Prostate gland (tissue), 2 donors: ENCODE data around the gene XRCC4. TPM values are rescaled to one million over a fixed set of nuclear protein-coding genes. Genes with fewer than 3 reads are reported as not detected.

Experiments
- DNase-seq: peaks from one replicate; pipeline ENCODE4 v3.0.0-alpha.2; 2019; ENCODE audit warnings: low spot score
- H3K27ac ChIP-seq, 2 donors: fragments of 200-600 bp; sonication (generic); 2 replicates each; pipeline ENCODE4 v1.5.1; 2017 to 2019
- H3K27me3 ChIP-seq: fragments of 200-600 bp; sonication (generic); replicated peaks from 2 replicates; pipeline ENCODE4 v1.5.1; 2019; ENCODE audit not compliant: insufficient read depth
- H3K36me3 ChIP-seq, 2 donors: fragments of 200-600 bp; sonication (generic); 1 replicate in 1 of 2; 2 replicates in 1 of 2; pipeline versions ENCODE4 v1.5.1 to v1.8.1; 2017 to 2019
- H3K4me1 ChIP-seq: fragments of 200-600 bp; sonication (generic); replicated peaks from 2 replicates; pipeline ENCODE4 v1.5.1; 2019
- H3K4me3 ChIP-seq, 2 donors: fragments of 200-600 bp; sonication (generic); 2 replicates each; pipeline ENCODE4 v1.5.1; 2017 to 2019
- H3K9me3 ChIP-seq: fragments of 200-600 bp; sonication (generic); 2 replicates; pipeline ENCODE4 v1.5.1; 2017
- POLR2A ChIP-seq: fragments of 450-650 bp; IDR thresholded peaks from one replicate; pipeline ENCODE4 v1.6.1; 2016; ENCODE audit warnings: antibody characterized with exemption, mild to moderate bottlenecking
- POLR2AphosphoS5 ChIP-seq: sonication (generic); formaldehyde crosslinking; IDR thresholded peaks from one replicate; pipeline ENCODE4 v1.6.1; 2017; ENCODE audit warnings: antibody characterized with exemption
- WGBS: methylation state at CpG from one replicate; pipeline ENCODE4 v1.1.5; 2018; 5-methylcytosine and 5-hydroxymethylcytosine counted together
- intact Hi-C: fragments of 100-400 bp; cut with DNase I; formaldehyde crosslinking; loops from one replicate; pipeline ENCODE4 v1.14.2; 2022
- total RNA-seq, 2 donors: library from RNA; depleted of rRNA; stranded (reverse); fragments of >200 nt; gene quantifications; one replicate each; pipeline ENCODE4 v1.1.0, GENCODE V29; 2016
- TF ChIP-seq, protein P1 (sequence below), 4 experiments: fragments of 200-600 bp in 2 of 4; fragments of 450-650 bp in 2 of 4; sonication (generic) in 2 of 4; IDR thresholded peaks; 1 replicate in 3 of 4; 2 replicates in 1 of 4; pipeline ENCODE4 v1.5.1; 2016 to 2019; ENCODE audit warnings: antibody characterized with exemption in 4 of 4, mild to moderate bottlenecking in 2 of 4, moderate library complexity in 2 of 4

XRCC4 gene
- total RNA-seq, 2 donors from 2014 or later: 7.3 to 11.4 TPM

DNA sequence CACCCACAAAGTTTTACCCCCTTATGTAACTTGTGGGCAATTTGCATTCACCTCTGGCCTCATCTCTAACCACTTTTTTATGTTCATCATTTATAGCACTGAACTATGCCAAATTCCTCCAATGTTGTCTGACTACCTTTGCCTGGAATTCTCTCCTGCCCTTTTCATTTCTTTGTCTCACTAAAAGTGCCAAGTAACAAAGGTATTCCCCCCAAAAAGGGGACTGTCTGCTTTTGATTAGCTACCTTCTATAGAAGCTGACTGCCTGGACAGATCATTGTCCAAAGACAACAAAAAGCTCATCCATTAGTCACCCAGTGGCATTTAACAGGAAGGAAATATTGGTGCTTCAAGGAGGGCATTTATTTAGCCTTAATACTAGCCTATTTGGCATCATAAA, 204.3 kb downstream of the XRCC4 start:
- Histone ChIP-seq H3K36me3 (no peaks in the 10 kb centered on the region), H3K4me1 (no peaks in the 10 kb centered on the region), H3K27me3 (no peaks in the 10 kb centered on the region), H3K4me3 (no peak overlapping the region), H3K27ac (no peak overlapping the region), H3K9me3 (no peaks in the 10 kb centered on the region)
- intact Hi-C loops: no loop called here
- TF ChIP-seq POLR2A: no peak
- TF ChIP-seq POLR2AphosphoS5: no peak
- TF ChIP-seq, protein P1, sequence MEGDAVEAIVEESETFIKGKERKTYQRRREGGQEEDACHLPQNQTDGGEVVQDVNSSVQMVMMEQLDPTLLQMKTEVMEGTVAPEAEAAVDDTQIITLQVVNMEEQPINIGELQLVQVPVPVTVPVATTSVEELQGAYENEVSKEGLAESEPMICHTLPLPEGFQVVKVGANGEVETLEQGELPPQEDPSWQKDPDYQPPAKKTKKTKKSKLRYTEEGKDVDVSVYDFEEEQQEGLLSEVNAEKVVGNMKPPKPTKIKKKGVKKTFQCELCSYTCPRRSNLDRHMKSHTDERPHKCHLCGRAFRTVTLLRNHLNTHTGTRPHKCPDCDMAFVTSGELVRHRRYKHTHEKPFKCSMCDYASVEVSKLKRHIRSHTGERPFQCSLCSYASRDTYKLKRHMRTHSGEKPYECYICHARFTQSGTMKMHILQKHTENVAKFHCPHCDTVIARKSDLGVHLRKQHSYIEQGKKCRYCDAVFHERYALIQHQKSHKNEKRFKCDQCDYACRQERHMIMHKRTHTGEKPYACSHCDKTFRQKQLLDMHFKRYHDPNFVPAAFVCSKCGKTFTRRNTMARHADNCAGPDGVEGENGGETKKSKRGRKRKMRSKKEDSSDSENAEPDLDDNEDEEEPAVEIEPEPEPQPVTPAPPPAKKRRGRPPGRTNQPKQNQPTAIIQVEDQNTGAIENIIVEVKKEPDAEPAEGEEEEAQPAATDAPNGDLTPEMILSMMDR (IDR thresholded peaks at IDR 0.05): no peak
- no peak for DNase-seq

DNA sequence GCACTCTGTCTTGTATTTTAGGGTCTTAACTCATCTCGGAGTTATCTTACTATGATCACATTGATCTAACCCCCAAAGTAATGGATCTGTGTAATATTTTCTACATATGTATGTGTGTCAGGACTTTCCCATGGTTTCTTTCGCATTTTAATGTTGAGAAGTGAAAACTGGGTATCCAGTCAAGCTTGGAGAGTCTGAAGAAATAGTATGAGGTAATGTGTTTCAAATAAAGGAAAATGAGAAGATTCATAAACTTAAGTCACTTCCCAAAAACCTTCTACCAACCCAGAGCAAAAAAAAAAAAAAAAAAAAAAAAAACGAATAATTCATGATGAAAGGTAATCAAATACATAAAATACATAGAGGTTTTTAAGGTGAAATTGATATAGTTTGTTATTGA, 206.4 kb downstream of the XRCC4 start:
- TF ChIP-seq POLR2A (no peak), POLR2AphosphoS5 (no peak)
- TF ChIP-seq, protein P1 (IDR thresholded peaks at IDR 0.05): no peak
- Histone ChIP-seq H3K36me3 (no peaks in the 10 kb centered on the region), H3K27ac (no peak overlapping the region), H3K4me3 (no peak overlapping the region), H3K27me3 (no peaks in the 10 kb centered on the region), H3K4me1 (no peaks in the 10 kb centered on the region), H3K9me3 (no peaks in the 10 kb centered on the region)
- 86% methylated on average over 3 of the region's 3 CpGs for WGBS
- intact Hi-C loops: no loop called here
- DNase-seq: no peak

DNA sequence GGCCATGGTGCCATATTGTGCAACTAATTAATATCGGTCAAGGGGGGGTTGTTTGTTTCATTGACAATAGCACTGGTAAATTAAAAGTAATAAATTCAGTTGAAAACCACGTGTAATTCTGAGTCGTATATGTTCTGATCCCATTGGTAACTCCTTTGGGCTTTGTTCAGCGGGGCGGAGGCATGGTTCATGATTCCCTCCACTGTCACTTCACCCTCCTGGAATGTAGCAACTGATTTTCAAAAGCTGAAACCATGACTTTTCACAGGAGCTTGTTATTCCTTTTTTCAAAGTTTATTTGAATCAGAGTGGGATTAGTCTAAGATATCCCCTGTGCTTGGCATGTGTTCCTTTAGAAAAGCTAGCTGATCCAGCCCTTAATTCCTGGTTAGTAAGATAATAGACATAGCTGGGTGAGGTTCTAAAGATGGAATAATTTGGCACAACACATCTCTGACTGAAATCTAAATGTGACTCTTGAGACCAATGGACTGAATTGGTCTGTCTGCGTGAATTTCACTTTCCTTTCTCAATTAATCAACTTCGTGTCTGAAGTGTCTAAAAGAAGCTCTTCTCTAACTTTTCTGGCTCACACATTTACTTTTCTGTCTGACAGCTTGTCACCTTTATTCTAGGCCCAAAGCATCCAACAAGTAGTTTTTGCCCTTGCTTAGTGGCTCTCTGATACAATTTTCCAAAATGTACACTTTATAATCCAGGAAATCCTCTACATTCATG, 208.5 kb downstream of the XRCC4 start:
- no peak for DNase-seq
- WGBS: 93% methylated on average over 7 of the region's 7 CpGs
- intact Hi-C loops: no loop called here
- Histone ChIP-seq H3K9me3 (no peaks in the 10 kb centered on the region), H3K36me3 (no peaks in the 10 kb centered on the region), H3K4me1 (no peaks in the 10 kb centered on the region), H3K27ac (no peak overlapping the region), H3K27me3 (no peaks in the 10 kb centered on the region), H3K4me3 (no peak overlapping the region)
- TF ChIP-seq POLR2A: no peak
- TF ChIP-seq POLR2AphosphoS5: no peak
- TF ChIP-seq, protein P1 (IDR thresholded peaks at IDR 0.05): no peak

DNA sequence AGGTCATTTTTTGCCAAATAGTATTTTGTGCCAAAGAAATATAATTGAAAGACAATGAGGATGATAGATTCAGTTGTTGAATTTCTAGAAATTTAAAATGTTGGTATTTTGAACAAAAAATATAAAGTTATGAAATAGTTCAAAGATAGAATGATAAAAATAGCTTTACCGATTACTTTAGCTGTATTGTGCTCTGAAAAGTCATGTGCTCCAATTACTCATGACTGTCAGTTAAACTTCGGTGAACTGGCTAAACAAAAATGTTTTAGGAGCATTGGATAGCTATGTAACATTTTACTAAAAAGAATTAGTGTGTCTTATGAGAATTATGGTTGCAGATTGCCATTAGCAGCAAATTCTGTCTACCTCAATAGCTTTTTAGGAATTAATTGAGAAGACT, 216.9 kb downstream of the XRCC4 start:
- TF ChIP-seq POLR2AphosphoS5 (no peak), POLR2A (no peak)
- TF ChIP-seq, protein P1 (IDR thresholded peaks at IDR 0.05): no peak
- intact Hi-C loops: no loop called here

DNA sequence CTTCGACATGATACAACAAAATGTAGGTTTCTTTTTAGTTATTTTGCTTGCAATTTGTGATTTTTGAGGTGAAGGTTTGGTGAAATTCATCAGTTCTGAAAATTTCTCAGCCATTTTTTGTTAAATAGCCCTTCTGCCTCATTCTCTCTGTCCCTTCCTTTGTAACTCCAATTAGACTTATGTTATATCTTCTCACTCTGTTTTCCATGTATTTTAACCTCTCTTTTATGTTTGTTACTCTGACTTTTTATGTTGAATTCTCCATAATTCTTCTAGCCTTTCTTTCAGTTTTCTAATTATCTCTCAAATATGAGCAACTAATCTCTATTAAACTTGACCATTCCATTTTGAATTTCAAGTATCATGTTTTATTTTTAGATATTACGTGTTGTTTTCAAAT, 222.0 kb downstream of the XRCC4 start:
- H3K4me1 ChIP-seq: no peaks in the 10 kb centered on the region
- TF ChIP-seq POLR2AphosphoS5: no peak
- TF ChIP-seq, protein P1 (IDR thresholded peaks at IDR 0.05): no peak
- H3K27ac ChIP-seq: no peak overlapping the region
- H3K36me3 ChIP-seq: no peaks in the 10 kb centered on the region
- H3K4me3 ChIP-seq: no peak overlapping the region
- 95% methylated on average over 2 of the region's 2 CpGs for WGBS
- H3K9me3 ChIP-seq: no peaks in the 10 kb centered on the region
- H3K27me3 ChIP-seq: no peaks in the 10 kb centered on the region
- intact Hi-C loops: no loop called here
- DNase-seq: no peak

More for the DNA sequence above, 216.9 kb downstream of the XRCC4 start:
- Histone ChIP-seq H3K4me3 (no peak overlapping the region), H3K36me3 (no peaks in the 10 kb centered on the region), H3K4me1 (no peaks in the 10 kb centered on the region), H3K27me3 (no peaks in the 10 kb centered on the region), H3K9me3 (no peaks in the 10 kb centered on the region), H3K27ac (no peak overlapping the region)
- no peak for DNase-seq
- WGBS: 74% methylated on average over 2 of the region's 2 CpGs
